ENCODE results near the gene NELFB.

- TF ChIP-seq CTCF (IDR thresholded peaks at IDR 0.05 in 8 of 11, conservative IDR thresholded peaks at IDR 0.05 in 3 of 11): peak in 6 of 11 experiments; percentile 10 to 41 (median 35)
- TF ChIP-seq POLR2A (IDR thresholded peaks at IDR 0.05): no peak
These were observed 25.6 kb downstream of the NELFB start for GRCh38 chr9:137280474-137281344.

All from spleen (tissue), 7 donors.